SIG-M5 treated with dmso at 0.1 percent for 504 hours (cell line): ENCODE measurements around the gene MYBBP1A.
"Not testable (repeated sequence)": the region's sequence is repeated elsewhere in the genome, so short reads cannot be mapped to it uniquely, and the experiment has no call there.

ENCODE experiments used
- DNase-seq: peaks from one replicate; lab custom pipeline; 2025; ENCODE audit not compliant: unreplicated experiment; lab: John Stamatoyannopoulos, UW

MYBBP1A gene

DNA sequence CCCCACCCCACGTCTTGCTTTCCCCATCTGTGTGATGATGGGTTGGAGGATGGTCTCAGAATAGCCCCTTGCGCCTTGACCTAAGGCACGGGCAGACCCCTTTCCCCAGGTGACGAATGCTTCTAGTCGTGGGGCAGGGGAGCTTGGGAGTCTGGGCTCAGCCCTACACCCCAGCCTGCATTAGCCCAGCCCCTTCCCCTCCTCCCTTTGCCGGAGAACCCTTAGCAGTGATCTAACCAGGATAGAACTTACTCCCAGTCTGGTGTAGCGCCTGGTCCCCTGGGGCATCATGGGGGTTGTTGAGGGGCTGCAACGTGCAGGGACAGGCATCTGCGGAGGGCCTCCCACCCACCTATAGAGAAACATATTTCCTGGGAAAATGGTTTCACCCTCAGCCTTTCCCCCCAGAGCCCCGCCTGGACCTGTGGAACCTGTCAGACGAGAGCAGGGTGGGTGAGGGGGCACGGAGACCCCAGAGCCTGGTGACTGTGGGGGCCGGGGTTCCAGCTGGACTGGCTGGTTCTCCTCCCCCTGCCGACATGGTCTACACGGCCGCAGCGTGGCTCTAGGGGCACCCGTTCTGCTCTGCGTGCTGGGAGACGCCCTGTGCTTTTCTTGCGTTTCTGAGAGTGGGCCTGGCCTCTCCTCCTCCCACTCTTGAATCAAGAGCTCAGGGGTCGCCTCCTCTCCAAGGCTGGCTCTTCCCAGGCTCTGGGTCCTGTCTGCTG lies 33.9 kb upstream of the MYBBP1A start:
- no peak for DNase-seq

DNA sequence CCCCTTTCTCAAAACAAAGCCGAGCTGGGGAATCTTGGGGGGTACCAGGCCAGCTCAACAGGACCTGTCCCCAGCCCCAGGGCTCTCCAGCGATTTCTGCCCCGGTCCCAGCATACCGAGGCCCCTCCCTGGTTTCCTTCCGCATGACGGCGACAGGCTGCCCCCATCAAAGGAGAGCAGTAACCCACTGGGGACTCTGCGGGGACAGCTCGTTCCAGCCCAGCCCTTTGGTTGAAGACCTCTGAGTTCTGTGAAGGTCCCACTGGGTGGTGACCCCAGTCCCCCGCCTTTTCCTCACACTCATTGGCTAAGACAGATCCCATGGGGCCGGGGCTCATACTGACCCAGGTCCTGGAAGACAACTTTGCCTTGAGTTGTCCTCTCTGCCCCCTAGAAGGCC lies 33.2 kb upstream of the MYBBP1A start:
- no peak for DNase-seq

DNA sequence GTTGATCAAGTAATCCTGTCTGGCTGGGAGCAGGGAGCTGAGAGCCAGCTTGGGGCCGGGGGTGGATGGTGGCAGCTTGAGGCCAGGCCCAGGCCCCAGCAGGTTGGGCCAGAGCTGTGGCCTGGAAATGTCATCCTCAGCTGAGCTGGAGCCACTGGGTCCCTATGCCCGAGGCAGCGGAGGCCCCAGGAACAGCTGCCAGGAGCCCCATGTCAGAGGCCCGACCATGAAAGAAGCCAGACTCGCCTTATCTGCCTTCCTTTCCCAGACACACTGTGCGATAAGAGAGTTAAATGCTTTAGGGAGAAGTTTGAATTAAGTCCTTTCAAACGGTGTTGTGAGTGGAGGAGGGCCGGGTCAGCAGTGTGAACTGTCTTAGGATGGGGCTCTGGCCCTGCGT lies 32.6 kb upstream of the MYBBP1A start:
- no peak for DNase-seq

DNA sequence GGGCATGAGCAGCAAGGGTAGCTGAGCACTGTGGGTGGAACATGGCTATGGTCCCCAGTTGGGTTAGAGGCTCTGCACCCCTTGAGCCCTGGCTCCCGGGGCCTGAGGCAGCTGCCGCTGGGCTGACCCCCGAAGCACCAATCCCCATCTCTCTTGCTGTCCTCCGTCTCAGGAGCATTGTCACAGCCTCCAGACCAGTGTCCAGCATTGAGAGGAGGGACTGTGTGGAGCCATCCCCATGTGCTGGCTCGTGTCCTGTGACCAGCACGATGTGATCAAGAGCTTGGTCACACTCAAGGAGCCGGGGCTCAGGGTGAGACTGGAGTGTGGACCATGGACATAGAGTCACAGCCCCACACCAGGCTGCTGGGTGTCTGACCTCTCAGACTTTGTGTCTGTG lies 32.0 kb upstream of the MYBBP1A start:
- no peak for DNase-seq

- no peak for DNase-seq
Measured at GRCh38 chr17:4586043-4586442, 30.9 kb upstream of the MYBBP1A start.

DNA sequence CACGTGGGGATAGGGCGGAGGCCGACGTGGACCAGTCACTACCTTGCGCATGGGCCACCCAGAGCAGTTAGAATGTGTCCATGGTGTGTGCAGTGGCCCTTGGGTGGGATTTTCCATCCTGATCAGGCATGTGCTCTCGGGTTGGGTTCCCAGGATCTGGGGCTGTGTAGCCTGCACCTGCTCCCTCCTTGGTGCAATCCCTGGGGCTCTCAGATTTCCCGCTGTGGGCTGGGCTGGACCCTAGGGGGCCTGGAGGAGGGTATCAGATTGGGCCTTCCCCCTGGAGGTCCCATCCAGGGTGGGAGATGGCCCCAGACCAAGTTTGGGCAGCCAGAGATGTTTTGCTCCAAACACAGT lies 30.4 kb upstream of the MYBBP1A start:
- DNase-seq: no peak

GRCh38 chr17:4584917-4585637 lies 29.9 kb upstream of the MYBBP1A start:
- no peak for DNase-seq

GRCh38 chr17:4584101-4584916 lies 29.1 kb upstream of the MYBBP1A start, which contains the start of gene SMTNL2:
Gene SMTNL2, plus strand, starts transcription at chr17:4584529. Its CDS starts 77 bp downstream, at chr17:4584606.
- no peak for DNase-seq

DNA sequence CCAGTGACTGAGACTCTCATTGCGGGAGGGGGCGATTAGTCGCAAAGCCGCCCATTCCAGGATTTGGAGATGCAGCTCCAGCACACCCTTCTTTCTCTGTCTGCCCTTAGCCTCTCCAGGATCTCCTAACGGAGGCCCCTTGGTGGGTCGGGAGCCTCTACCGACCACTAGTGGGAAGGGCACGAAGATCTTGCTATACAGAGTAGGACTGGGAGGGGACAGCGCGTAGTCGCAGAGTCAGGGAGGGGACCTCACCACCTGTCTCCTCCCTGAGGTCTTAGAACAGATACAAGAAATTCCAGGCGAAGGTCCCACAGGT lies 28.6 kb upstream of the MYBBP1A start:
- DNase-seq: peak; percentile 34

DNA sequence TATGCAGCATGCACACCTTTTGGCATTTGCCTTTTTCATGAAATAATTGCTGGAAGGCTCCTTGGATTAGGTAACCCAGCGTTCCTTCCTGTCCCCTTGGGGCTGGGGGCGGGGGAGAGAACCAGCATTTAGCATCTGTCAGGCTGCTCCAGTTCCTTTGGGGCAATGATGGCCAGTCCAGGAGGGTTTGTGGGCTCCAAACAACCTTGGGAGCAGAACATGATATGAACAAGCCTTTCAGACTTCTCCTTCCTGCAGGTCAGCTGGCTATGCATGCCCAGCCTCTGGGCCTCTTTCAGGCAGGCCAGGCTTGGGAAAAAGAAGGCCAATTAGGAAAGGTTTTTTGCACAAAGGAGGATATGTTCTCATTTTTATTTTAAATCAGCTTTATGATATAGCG lies 28.0 kb upstream of the MYBBP1A start:
- no peak for DNase-seq

GRCh38 chr17:4582691-4583090 lies 27.5 kb upstream of the MYBBP1A start:
- DNase-seq: no peak

DNA sequence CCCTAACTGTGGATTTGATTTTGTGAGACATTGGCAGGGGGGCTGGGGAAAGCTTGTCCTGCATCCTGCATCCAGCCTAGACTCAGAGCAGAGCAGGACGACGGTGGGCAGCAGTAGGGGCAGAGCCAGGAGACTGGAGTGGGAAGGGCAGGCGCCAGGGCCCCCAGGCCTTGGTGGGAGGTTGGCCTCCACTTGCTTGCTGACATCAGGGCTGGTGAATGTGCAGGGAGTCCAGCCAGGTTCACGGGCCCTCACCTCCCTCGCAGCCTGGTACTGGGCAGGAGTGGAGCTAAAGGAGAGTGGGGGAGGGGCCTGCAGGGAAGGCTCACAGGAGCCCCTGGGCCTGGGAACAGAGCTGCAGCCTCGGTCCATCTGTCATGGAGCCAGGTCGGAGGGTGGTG lies 26.9 kb upstream of the MYBBP1A start:
- no peak for DNase-seq

GRCh38 chr17:4580291-4580690 lies 25.1 kb upstream of the MYBBP1A start:
- no peak for DNase-seq

DNA sequence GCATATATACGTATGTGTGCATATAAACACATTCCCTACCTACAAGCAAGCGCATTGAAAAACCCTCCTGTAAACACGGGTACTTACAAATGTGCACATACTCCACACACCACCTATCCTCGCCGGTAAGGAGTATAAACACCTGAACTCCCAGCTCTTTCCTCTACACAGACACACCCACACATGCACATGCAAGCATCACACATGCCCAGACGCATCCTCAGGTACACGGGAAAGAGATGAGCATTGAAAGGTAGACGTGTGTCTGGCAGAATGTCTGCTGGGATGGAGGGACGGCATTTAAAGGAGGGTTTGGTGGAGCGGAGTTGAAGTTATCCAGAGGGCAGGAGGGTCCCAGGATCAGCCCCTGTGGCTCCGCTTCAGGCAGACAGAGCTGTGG lies 24.5 kb upstream of the MYBBP1A start:
- no peak for DNase-seq

GRCh38 chr17:4578349-4578748 lies 23.2 kb upstream of the MYBBP1A start:
- DNase-seq: not testable (repeated sequence)

DNA sequence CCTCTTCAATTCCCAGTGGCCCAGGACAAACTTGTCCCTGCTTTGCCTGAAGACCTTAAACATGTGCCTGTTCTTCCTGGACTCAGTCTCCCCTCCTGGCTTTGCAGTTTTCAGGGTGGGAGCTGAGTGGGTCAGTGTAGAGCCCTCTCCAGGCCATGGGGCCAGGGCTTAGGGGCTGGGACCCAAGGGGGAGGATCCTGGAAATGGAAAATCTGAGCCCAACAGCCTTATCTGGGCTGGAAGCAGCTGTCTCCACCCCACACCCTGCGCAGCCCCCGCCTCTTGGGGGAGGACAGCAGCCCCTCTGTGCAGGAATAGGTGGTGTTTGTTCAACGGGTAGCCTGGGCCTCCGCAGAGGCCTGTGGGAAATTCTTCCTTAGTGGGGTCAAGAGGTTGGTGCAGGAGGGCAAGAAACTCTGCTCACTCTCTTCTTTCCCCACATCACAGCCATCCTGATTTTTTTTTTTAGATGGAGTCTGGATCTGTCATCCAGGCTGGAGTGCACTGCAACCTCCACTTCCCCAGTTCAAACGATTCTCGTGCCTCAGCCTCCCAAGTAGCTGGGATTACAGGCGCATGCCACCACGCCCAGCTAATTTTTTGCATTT lies 22.3 kb upstream of the MYBBP1A start:
- no peak for DNase-seq

DNA sequence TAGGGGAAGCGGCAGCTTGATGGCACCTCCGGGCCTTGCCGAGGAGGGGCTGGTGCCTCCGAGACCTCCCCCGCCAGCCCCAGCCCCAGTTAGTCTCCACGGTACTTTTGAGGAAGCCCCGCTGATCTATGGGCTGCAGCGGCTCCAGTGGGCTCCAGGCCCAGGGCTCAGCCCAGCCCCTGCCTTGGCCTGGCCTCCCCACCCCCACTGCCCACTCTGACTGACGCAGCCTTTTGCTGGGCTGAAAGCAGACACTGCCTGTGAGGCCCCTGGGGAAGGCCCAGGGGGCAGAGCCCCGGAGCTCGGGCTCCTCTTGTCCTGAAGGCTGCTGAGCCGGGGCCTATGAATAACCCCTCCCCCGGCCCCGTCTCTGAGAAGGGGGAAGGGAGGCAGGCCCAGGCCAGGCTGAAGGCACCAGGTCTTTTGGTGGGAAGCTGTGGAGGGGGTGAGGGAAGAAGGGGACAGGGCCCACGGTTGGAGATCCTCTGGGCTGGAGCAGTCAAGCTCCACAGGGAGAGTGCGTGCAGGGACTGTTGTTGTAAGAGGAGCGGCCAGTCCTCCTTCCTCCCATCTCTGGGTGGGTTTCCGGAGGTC lies 21.6 kb upstream of the MYBBP1A start:
- DNase-seq: no peak

GRCh38 chr17:4576161-4576558 lies 21.0 kb upstream of the MYBBP1A start:
- DNase-seq: no peak

GRCh38 chr17:4574448-4575045 lies 19.4 kb upstream of the MYBBP1A start:
- DNase-seq: no peak

- DNase-seq: no peak
Measured at GRCh38 chr17:4573669-4574068, 18.5 kb upstream of the MYBBP1A start.

DNA sequence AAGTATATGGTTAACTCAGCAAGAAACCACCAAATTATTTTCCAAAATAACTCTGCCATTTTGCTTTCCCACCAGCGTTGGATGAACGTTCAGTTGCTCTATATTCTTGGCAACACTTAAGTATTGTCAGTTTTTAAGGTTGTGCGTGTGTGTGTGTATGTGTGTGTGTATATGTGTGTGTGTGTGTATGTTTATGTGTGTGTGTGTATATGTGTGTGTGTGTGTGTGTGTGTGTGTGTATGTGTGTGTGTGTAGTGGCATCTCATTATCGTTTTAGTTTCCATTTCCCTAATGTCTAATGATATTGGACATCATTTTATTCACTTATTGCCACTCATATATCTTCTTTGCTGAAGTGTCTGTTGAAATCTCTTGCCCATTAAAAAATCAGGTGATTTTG lies 17.9 kb upstream of the MYBBP1A start:
- DNase-seq: no peak
